ENCODE data around the gene VPS9D1. TPM values are rescaled to one million over a fixed set of nuclear protein-coding genes. Genes with fewer than 3 reads are reported as not detected.

Gene VPS9D1
- total and polyA plus RNA-seq, 10 of the 15 experiments (the other 5 are each of a cell fraction or from before 2014, with no cell fraction given) = 0.65 to 4.2 (median 1.1) TPM

GRCh38 chr16:89661215-89661614 lies 59.5 kb downstream of the VPS9D1 start:
- no peak overlapping the region for H3K4me3 ChIP-seq
- H3K9ac ChIP-seq (ENCODE audit: control insufficient read depth, insufficient read depth, low read length) = no peak overlapping the region
- FAIRE-seq (no peak), ATAC-seq (no peak), DNase-seq (ENCODE audit: low read depth, low spot score) (no peak)
- intact Hi-C loops (cut with micrococcal nuclease; ENCODE audit: unreplicated experiment) (no loop called here), in situ Hi-C loops (cut with MboI) (no loop called here)
- no peak overlapping the region for H3K27ac ChIP-seq (ENCODE audit: control insufficient read depth, insufficient read depth)
- peaks cover 24% of the 10 kb centered on the region for H3K79me2 ChIP-seq (ENCODE audit: control insufficient read depth, insufficient read depth, low read length)
- WGBS (ENCODE audit: insufficient coverage, insufficient replicate concordance, low lambda C conversion rate, missing lambda C conversion rate) = over 99% methylated on average over 9 of the region's 9 CpGs
- H3K9me3 ChIP-seq (replicated peaks; ENCODE audit: control insufficient read depth, insufficient read depth, low read length) = no peaks in the 10 kb centered on the region
- CTCF ChIA-PET = no interaction called here
- peaks cover 13% of the 10 kb centered on the region for H3K4me1 ChIP-seq (ENCODE audit: control insufficient read depth, insufficient read depth, low read length)
- SMC1A ChIA-PET (ENCODE audit: uncharacterized antibody, unreplicated experiment) = no interaction called here
- no peaks in the 10 kb centered on the region for H3K27me3 ChIP-seq (replicated peaks in 1 of 2; ENCODE audit: control insufficient read depth in 2 of 2, insufficient read depth in 2 of 2, low read length in 1 of 2)
- POLR2A ChIA-PET = no interaction called here
- no TSS peak for BruUV-seq (replicated peaks)
- H2AFZ ChIP-seq (ENCODE audit: control insufficient read depth, low read depth, low read length) = no peak overlapping the region
- H3K36me3 ChIP-seq (ENCODE audit: control insufficient read depth in 2 of 2, insufficient read depth in 2 of 2, low read length in 1 of 2) = no peaks in the 10 kb centered on the region
- no peaks in the 10 kb centered on the region for H4K20me1 ChIP-seq (ENCODE audit: control insufficient read depth, insufficient read depth)
- RAD21 ChIA-PET (ENCODE audit: unreplicated experiment) = no interaction called here
- H3K4me2 ChIP-seq (ENCODE audit: control insufficient read depth, insufficient read depth) = no peak overlapping the region
- TF ChIP-seq ATF3 (IDR thresholded peaks at IDR 0.05; ENCODE audit: borderline replicate concordance, extremely low read depth, low read depth, low read length) (no peak), FOXM1 (IDR thresholded peaks at IDR 0.05; ENCODE audit: low read depth, low read length) (no peak), MYC (IDR thresholded peaks at IDR 0.05; ENCODE audit: insufficient read depth, insufficient read length, insufficient replicate concordance, low read length, severe bottlenecking) (no peak), ZNF24 (IDR thresholded peaks at IDR 0.05) (no peak), IKZF1 (conservative IDR thresholded peaks at IDR 0.05) (no peak), JUND (IDR thresholded peaks at IDR 0.05; ENCODE audit: low read depth, low read length) (no peak), EP300 (IDR thresholded peaks at IDR 0.05; ENCODE audit: borderline replicate concordance in 1 of 2, control insufficient read depth in 1 of 2, low read depth in 2 of 2, low read length in 2 of 2) (no peak), HDAC6 (IDR thresholded peaks at IDR 0.05; ENCODE audit: unreplicated experiment) (no peak), BRCA1 (IDR thresholded peaks at IDR 0.05; ENCODE audit: low read depth, low read length) (no peak), PRDM15 (CRISPR knock-in tag; IDR thresholded peaks at IDR 0.05) (no peak), USF2 (IDR thresholded peaks at IDR 0.05; ENCODE audit: borderline replicate concordance, low read depth, low read length) (no peak), ZNF207 (IDR thresholded peaks at IDR 0.05; ENCODE audit: borderline replicate concordance) (no peak), MTA2 (IDR thresholded peaks at IDR 0.05; ENCODE audit: low read depth) (no peak), SREBF1 (IDR thresholded peaks at IDR 0.05; ENCODE audit: low read length) (no peak), CEBPZ (IDR thresholded peaks at IDR 0.05; ENCODE audit: low read depth, low read length) (no peak), CREB1 (IDR thresholded peaks at IDR 0.05; ENCODE audit: low read depth) (no peak)

Data from GM12878 (cell line).